Stimulated activated CD4-positive, alpha-beta T cell treated with anti-CD3 and anti-CD28 coated beads, Interleukin-4, amount 100 ng/mL, for 24 hours (primary cell): ENCODE measurements around the gene UBTFL1.
"Not testable (repeated sequence)": the region's sequence is repeated elsewhere in the genome, so short reads cannot be mapped to it uniquely, and the experiment has no call there.

ENCODE experiments used
- DNase-seq: peaks from one replicate; pipeline ENCODE4 v3.0.0-alpha.2; 2020

Gene UBTFL1, protein sequence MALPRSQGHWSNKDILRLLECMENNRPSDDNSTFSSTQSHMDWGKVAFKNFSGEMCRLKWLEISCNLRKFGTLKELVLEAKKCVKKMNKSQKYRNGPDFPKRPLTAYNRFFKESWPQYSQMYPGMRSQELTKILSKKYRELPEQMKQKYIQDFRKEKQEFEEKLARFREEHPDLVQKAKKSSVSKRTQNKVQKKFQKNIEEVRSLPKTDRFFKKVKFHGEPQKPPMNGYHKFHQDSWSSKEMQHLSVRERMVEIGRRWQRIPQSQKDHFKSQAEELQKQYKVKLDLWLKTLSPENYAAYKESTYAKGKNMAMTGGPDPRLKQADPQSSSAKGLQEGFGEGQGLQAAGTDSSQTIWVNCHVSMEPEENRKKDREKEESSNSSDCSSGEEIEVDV

DNA sequence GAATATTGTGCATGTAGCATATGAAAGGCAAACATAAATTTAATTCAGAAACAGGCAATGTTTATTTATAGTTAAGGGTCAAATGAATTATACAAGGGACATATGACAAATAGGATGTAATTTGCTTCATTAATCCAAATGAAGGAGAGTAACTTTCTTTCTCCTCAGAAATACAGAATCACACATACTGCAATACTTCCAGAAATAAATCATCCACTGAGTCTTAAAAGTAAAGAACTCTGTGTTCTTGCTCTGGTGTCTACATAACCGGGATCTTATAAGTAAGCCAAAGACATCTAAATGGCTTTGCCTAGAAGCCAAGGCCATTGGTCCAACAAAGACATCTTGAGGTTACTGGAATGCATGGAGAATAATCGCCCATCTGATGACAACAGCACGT is at the start of gene UBTFL1:
TSS of gene UBTFL1 (plus strand) at position 301 of the 400 bp plus-strand sequence. CDS start at position 301, 0 bp downstream.
- not testable (repeated sequence) for DNase-seq

DNA sequence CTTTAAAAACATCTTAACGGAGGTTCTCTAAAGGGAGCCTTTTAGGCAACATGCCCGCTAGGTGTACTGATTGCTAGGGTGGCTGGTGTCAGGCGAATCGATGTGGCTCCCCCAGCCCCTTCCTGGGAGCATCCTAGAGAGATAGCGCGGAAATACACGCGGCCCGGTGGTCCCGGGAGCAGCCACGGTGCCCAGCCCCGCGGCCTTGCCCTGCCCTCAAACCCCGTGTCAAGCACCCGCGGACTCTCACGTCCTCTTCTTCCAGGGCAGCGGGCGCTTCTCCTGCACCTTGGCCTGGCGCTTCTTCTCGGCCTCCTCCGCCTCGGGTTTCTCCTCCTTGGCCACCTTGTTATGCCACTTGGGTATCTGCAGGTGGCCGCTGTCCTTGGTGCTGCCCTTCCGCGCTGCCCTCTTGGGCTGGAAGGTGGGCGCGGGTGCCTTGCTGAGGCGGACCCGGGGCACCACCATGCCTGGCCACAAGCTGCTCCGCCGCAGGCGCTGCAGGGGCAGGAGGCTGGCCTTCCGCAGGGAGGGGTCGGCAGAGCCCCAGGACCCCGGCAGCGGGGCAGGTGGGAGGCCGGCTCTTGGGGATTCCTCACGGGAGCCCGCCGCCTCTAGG is 34.0 kb upstream of the UBTFL1 start:
- not testable (repeated sequence) for DNase-seq

DNA sequence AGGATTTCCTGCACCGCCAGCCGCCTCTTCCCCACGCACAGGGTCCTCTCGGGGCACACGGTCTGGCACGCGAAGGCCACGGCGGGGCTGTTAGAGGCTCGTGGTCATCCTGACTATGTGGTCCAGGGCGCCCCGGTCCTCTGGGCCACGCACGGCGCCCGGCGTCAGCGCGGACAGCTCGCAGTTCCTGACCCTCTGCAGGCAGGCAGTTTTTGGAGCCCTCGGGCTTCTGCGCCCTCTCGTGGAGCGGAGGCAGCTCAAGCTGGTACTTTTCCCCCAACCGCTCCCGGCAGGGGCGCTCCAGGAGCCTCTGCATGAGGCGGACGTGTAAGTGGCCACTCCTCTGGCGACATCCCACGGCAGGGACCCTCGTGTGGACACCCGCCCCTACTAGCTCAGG is 33.4 kb upstream of the UBTFL1 start:
- DNase-seq, result not testable (repeated sequence)

DNA sequence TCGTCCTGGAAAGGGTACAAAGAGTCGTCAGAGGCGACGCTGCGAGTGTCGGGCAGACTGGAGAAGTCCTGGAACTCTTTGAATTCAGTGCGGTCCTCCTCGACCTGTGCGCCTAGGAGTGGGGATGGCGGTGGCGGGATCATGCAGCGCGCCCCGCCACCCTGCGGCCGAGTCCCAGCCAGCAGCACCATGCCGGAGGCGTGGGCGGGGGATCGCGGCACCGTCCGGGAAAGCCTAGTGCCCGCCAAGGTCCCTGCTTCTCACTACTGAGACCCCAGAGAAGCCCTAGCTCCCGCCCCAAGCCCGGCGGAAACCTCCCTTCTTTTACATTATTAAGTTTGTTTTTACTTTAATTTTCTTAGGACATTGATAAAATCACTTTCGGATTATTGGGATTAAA is 32.2 kb upstream of the UBTFL1 start:
- DNase-seq, result not testable (repeated sequence)

DNA sequence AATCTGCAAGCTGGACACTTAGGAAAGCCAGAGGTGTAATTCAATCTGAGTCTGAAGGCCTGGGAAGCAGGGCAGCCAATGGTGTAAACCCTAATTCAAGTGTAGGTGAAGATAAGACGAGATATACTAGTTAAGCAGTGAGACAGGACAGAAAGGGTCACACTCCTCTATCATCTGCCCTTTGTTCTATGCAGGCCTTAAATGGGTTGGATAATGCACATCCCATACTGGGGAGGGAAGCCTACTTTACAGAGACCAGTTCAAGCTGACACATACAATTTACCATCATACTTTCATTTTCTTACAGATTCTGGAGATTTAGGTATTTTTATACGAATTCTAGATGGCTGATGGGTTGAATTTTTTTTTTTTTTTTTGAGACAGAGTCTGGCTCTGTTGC is 3.0 kb downstream of the UBTFL1 start:
- not testable (repeated sequence) for DNase-seq

DNA sequence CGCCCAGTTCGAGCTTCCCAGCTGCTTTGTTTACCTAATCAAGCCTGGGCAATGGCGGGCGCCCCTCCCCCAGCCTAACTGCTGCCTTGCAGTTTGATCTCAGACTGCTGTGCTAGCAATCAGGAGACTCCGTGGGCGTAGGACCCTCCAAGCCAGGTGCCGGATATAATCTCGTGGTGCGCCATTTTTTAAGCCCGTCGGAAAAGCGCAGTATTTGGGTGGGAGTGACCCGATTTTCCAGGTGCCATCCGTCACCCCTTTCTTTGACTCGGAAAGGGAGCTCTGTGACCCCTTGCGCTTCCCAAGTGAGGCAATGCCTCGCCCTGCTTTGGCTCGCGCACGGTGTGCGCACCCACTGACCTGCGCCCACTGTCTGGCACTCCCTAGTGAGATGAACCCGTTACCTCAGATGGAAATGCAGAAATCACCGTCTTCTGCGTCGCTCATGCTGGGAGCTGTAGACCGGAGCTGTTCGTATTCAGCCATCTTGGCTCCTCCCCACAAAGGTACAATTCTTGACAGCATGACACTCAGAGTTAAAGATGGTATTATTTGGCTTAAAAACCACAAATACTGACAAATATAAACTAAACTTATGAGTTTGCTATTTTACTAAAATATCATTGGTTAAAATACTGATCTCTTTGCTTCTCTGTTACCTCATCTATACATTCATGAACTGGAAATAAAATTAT is 9.6 kb downstream of the UBTFL1 start:
- DNase-seq, result not testable (repeated sequence)

DNA sequence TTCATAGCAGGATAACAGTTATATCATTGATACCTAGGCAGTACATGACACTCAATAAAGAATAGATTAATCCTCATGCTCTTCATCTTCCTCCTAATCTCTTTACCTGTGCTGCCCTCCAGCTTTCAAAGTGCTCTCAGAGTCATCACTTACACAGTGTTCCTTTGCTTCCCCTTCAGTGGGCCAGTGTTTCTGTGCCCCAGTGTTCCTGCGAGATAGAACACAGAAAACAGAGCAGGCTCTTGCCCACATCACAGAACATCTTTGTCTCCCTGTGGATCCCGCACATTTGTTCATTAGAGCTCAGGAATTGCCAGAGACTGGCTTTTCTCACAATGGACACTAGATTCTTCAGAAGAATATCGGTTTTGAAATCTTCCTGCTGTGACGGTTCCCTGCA is 12.5 kb downstream of the UBTFL1 start:
- not testable (repeated sequence) for DNase-seq

DNA sequence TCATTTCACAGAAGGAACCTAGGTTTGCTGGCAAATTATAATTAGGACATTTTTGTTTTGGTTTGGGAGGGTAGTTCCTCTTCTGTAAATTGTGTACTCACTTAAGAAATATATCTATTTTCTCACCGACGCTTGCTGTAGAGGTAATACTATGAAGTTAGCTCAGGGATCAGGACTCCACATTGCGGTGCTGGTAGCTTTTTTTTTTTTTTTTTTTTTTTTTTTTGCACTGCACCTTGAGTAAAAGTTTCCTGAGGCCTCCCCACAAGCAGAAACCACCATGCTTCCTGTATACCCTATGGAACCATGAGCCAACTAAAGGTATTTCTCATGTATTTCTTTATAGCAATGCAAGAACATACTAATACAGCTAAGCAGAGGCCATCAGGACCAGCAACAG is 14.7 kb downstream of the UBTFL1 start:
- no peak for DNase-seq

DNA sequence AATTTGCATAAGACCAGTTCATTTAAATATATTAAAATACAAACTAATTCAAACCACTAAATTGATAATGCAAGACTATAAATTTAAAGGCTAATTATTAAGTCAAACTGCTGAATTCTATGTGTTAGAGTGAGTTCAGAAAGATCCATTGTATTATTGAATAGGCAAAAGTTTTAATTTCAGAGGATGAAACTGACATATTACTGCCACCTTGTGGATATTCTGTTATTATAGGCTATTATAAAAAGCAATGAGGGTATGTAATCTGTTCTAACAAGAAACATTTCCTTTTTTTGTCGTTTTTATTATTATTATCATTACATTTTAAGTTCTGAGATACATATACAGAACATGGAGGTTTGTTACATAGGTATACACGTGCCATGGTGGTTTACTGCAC is 27.8 kb downstream of the UBTFL1 start:
- DNase-seq, result no peak

DNA sequence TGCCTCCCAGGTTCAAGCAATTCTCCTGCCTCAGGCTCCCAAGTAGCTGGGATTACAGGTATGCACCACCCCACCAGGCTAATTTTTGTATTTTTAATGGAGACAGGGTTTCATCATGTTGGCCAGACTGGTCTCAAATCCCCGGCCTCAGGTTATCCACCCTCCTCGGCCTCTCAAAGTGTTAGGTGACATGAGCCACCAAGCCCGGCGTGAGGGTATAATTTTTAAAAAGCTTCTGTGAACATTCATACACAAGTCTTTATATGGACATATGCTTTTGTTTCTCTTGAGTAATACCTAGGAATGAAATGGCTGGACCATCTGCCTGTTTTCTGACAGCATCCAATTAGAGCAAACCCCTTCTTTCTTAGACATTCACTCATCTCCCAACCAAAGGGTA is 34.4 kb downstream of the UBTFL1 start:
- no peak for DNase-seq

DNA sequence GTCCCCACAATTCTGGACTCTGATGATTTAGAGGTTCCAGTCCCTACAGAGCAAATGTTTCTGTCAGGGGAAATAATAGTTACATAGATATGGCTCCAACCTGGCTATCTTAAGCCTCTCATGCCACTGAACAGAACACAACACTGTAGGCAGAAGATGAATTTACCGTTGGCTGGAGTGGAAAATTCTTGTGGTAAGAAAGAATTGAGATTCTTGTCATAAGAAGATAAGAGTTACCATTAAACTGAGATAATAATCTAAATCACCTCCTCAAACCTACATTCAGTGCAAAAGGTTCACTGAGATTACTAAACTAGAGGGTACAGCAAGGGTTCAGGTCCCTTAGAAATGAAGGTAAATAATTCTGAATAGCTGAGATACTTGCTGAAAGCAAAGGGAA is 38.6 kb downstream of the UBTFL1 start:
- DNase-seq, result no peak

DNA sequence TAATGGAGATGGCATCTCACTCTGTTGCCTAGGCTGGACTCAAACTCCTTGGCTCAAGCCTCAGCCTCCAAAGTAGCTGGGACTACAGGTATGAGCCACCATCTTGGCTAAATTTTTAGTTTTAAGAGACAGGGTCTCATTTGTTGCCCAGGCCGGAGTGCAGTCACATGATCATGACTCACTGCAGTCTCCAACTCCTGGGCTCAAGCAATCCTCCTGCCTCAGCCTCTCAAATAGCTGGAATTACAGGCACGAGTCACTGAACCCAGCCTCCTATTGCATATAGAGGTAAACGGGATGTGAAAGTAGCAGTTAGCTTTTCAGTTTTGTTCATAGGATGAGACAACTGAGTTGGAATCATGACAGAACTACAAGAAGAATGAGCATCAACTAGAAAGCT is 39.2 kb downstream of the UBTFL1 start:
- no peak for DNase-seq

DNA sequence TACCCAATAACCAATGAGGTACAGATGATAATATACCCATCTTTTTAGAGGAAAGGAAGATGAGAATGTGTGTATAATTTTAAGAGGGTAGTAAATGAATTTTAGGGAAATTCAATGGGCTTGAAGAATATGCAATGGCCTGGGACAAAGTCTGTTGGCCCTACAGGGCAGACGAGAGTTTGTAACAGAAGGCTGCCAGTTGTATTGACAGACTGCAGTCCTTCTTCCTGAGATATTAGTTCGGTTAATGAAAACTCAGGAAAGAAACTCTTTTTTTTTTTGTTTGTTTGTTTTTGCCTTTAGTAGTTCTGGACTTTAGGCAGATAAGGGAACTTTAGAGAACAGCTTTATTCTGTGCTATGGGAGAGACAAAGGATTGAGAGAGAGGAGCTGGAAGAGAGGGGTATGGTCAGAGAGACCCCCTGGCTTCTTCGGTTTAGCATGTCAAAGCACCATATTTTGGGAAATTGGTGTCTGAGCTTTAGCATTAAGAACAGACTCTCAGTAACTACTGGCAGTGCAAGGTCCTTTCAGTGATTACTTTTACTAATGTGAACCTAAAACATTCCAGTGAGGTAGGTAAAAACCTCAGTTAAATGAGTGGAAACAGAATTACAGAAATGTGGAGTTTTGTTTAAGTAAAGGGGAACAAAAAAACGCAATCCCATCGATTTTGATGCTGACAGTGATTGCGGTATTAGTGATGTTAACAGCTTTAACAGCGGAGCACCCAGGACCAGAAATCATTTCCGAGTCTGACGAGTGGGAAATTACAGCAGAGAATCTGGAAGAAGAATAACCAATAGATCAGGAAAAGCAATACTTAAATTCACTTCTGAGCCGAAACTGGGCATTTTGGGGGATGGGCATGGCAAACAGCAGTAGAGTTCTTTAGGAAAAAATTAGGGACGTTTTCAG is 48.1 kb downstream of the UBTFL1 start:
- DNase-seq, result no peak

DNA sequence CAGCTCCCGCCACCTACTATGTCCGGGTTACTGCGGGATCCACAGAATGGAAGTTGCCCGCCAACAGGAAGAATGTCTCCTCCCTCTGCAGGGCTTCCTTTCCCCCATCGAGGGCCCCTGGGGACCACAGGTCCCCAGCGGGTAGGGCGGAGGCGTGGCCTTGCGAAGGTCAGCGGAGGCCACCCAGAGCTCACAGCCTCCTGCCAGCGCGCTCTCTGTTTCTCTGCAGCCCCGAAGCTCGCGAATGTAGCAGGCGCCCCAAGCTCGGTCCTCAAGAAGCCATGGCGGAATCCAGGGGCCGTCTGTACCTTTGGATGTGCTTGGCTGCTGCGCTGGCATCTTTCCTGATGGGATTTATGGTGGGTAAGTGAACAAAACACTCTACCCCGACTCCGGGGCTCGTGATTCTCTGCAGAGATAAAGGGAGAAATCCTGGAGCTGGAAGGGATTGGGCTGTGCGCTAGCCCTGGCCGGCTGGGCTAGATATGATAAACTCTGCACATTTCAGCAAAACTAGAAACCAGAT is 48.8 kb downstream of the UBTFL1 start, which contains the start of gene NAALAD2:
TSS of gene NAALAD2 (plus strand) at position 186 of the 526 bp plus-strand sequence. CDS start at position 282, 96 bp downstream.
- no peak for DNase-seq

DNA sequence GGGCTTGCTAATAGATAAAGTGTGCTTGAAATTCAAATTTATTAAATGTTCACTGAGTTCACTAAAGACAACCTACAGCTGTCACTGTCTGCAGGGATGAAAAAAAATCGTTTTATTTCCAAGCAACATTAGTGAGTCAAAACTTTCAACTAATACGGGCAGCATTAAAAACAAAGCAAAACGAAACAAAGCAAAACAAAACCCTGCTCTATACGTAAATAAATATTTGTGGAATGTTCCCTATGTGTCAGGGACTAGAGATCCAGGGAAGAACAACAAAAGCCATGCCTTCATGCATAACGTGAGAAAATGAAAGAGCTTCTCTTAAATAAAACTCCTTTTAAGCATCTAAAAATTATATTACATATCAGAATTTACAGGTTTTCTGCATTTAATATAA is 49.3 kb downstream of the UBTFL1 start:
- no peak for DNase-seq
